Fibroblast of lung (primary cell): ENCODE data around the gene ST6GALNAC3. TPM values are rescaled to one million over a fixed set of nuclear protein-coding genes. Genes with fewer than 3 reads are reported as not detected.
"Not testable (repeated sequence)": the region's sequence is repeated elsewhere in the genome, so short reads cannot be mapped to it uniquely, and the experiment has no call there.

Source experiments
- DNase-seq, 2 donors: peaks; one replicate each; pipeline versions ENCODE4 v3.0.0 to v3.0.0-alpha.2; 2010; ENCODE audit warnings: low read depth in 2 of 2
- H2AFZ ChIP-seq: 2 replicates; pipeline ENCODE4 v1.5.1; 2012; ENCODE audit warnings: low read length, control low read depth, inconsistent platforms
- H3K27ac ChIP-seq: 2 replicates; pipeline ENCODE4 v1.5.1; 2011; ENCODE audit warnings: low read length, control low read depth; ENCODE audit not compliant: insufficient read depth
- H3K27me3 ChIP-seq: 2 replicates; pipeline ENCODE4 v1.5.1; 2011; ENCODE audit warnings: mild to moderate bottlenecking, low read length; ENCODE audit not compliant: control insufficient read depth, insufficient read depth
- H3K36me3 ChIP-seq: 2 replicates; pipeline ENCODE4 v1.5.1; 2011; ENCODE audit warnings: low read length; ENCODE audit not compliant: control insufficient read depth, insufficient read depth
- H3K4me1 ChIP-seq: 2 replicates; pipeline ENCODE4 v1.5.1; 2011; ENCODE audit warnings: low read length; ENCODE audit not compliant: control insufficient read depth, insufficient read depth; ENCODE audit errors: extremely low read depth
- H3K4me2 ChIP-seq: 2 replicates; pipeline ENCODE4 v1.5.1; 2011; ENCODE audit warnings: low read length, control low read depth; ENCODE audit not compliant: insufficient read depth; ENCODE audit errors: extremely low read depth
- H3K4me3 ChIP-seq, 4 experiments: fragments of 200-600 bp in 1 of 4; sonication (generic) in 1 of 4; replicated peaks in 1 of 4; 2 replicates each; pipeline ENCODE4 v1.5.1; 2011 to 2016; ENCODE audit warnings: low read length in 4 of 4, low read depth in 3 of 4, mild to moderate bottlenecking in 3 of 4, control low read depth in 2 of 4, inconsistent platforms in 1 of 4, mixed read lengths in 1 of 4; ENCODE audit not compliant: insufficient read depth in 1 of 4; ENCODE audit errors: control extremely low read depth in 1 of 4
- H3K79me2 ChIP-seq: 2 replicates; pipeline ENCODE4 v1.5.1; 2012; ENCODE audit warnings: mild to moderate bottlenecking, low read length, inconsistent platforms; ENCODE audit not compliant: control insufficient read depth, insufficient read depth
- H3K9ac ChIP-seq: 2 replicates; pipeline ENCODE4 v1.5.1; 2011; ENCODE audit warnings: mild to moderate bottlenecking, low read length, control low read depth; ENCODE audit not compliant: insufficient read depth
- H3K9me3 ChIP-seq: 2 replicates; pipeline ENCODE4 v1.5.1; 2012; ENCODE audit warnings: low read depth, low read length; ENCODE audit not compliant: control insufficient read depth, insufficient read depth
- H4K20me1 ChIP-seq: 2 replicates; pipeline ENCODE4 v1.5.1; 2011; ENCODE audit warnings: low read length; ENCODE audit not compliant: control insufficient read depth, insufficient read depth; ENCODE audit errors: extremely low read depth
- EZH2 ChIP-seq: IDR thresholded peaks from 2 replicates; pipeline ENCODE4 v1.5.1; 2012; ENCODE audit warnings: low read length, control low read depth, mild to moderate bottlenecking; ENCODE audit errors: missing control alignments
- polyA plus RNA-seq, 2 donors: library from polyadenylated mRNA; depleted of rRNA in 1 of 2; stranded (reverse) in 1 of 2; unstranded in 1 of 2; fragments of >200 nt; gene quantifications; 2 replicates each; pipeline ENCODE4 v1.2.1, GENCODE V29; 2011 to 2012; ENCODE audit warnings: missing spikeins in 1 of 2
- total RNA-seq: library from RNA; depleted of rRNA; stranded (reverse); fragments of >200 nt; gene quantifications from 2 replicates; pipeline ENCODE4 v1.2.1, GENCODE V29; 2014
- TF ChIP-seq, protein P1 (sequence below), 2 donors: IDR thresholded peaks in 1 of 2; conservative IDR thresholded peaks in 1 of 2; 1 replicate in 1 of 2; 2 replicates in 1 of 2; pipeline ENCODE4 v1.5.1; 2011 to 2012; ENCODE audit warnings: low read length in 2 of 2, control low read depth in 1 of 2, inconsistent platforms in 1 of 2, low read depth in 1 of 2, mild to moderate bottlenecking in 1 of 2

The ST6GALNAC3 gene
- total and polyA plus RNA-seq, 2 donors (not counting 1 experiment from before 2014, with no cell fraction given): 0.34 to 0.66 TPM

GRCh38 chr1:76115171-76115570 is 40.6 kb downstream of the ST6GALNAC3 start:
- H3K9ac ChIP-seq: no peak overlapping the region
- no peaks in the 10 kb centered on the region for H3K27me3 ChIP-seq
- TF ChIP-seq, protein P1, sequence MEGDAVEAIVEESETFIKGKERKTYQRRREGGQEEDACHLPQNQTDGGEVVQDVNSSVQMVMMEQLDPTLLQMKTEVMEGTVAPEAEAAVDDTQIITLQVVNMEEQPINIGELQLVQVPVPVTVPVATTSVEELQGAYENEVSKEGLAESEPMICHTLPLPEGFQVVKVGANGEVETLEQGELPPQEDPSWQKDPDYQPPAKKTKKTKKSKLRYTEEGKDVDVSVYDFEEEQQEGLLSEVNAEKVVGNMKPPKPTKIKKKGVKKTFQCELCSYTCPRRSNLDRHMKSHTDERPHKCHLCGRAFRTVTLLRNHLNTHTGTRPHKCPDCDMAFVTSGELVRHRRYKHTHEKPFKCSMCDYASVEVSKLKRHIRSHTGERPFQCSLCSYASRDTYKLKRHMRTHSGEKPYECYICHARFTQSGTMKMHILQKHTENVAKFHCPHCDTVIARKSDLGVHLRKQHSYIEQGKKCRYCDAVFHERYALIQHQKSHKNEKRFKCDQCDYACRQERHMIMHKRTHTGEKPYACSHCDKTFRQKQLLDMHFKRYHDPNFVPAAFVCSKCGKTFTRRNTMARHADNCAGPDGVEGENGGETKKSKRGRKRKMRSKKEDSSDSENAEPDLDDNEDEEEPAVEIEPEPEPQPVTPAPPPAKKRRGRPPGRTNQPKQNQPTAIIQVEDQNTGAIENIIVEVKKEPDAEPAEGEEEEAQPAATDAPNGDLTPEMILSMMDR (conservative IDR thresholded peaks at IDR 0.05 in 1 of 2, IDR thresholded peaks at IDR 0.05 in 1 of 2; ENCODE audit: low read depth in 1 of 2, low read length in 2 of 2): no peak
- no peak for TF ChIP-seq EZH2
- no peaks in the 10 kb centered on the region for H4K20me1 ChIP-seq
- no peak overlapping the region for H3K4me3 ChIP-seq
- no peaks in the 10 kb centered on the region for H3K9me3 ChIP-seq
- H3K79me2 ChIP-seq: no peaks in the 10 kb centered on the region
- H3K4me2 ChIP-seq: no peak overlapping the region
- DNase-seq: no peak
- no peaks in the 10 kb centered on the region for H3K36me3 ChIP-seq
- H2AFZ ChIP-seq: no peak overlapping the region
- H3K4me1 ChIP-seq: no peaks in the 10 kb centered on the region
- H3K27ac ChIP-seq: no peak overlapping the region

GRCh38 chr1:76121850-76122249 is 47.3 kb downstream of the ST6GALNAC3 start:
- Histone ChIP-seq H3K4me3 (no peak overlapping the region), H3K79me2 (no peaks in the 10 kb centered on the region), H2AFZ (no peak overlapping the region), H3K27me3 (no peaks in the 10 kb centered on the region), H3K9ac (no peak overlapping the region), H4K20me1 (no peaks in the 10 kb centered on the region), H3K27ac (no peak overlapping the region), H3K4me1 (no peaks in the 10 kb centered on the region), H3K36me3 (no peaks in the 10 kb centered on the region), H3K4me2 (no peak overlapping the region), H3K9me3 (no peaks in the 10 kb centered on the region)
- DNase-seq: no peak
- TF ChIP-seq EZH2: no peak
- TF ChIP-seq, protein P1 (conservative IDR thresholded peaks at IDR 0.05 in 1 of 2, IDR thresholded peaks at IDR 0.05 in 1 of 2; ENCODE audit: low read depth in 1 of 2, low read length in 2 of 2): no peak

- no peaks in the 10 kb centered on the region for H3K9me3 ChIP-seq
- no peak for DNase-seq
- no peak overlapping the region for H3K4me3 ChIP-seq
- H3K9ac ChIP-seq: no peak overlapping the region
- H3K27me3 ChIP-seq: no peaks in the 10 kb centered on the region
- H4K20me1 ChIP-seq: no peaks in the 10 kb centered on the region
- H3K27ac ChIP-seq: no peak overlapping the region
- no peak overlapping the region for H3K4me2 ChIP-seq
- H2AFZ ChIP-seq: no peak overlapping the region
- no peak for TF ChIP-seq EZH2
- TF ChIP-seq, protein P1 (conservative IDR thresholded peaks at IDR 0.05 in 1 of 2, IDR thresholded peaks at IDR 0.05 in 1 of 2; ENCODE audit: low read depth in 1 of 2, low read length in 2 of 2): no peak
- no peaks in the 10 kb centered on the region for H3K4me1 ChIP-seq
- H3K79me2 ChIP-seq: no peaks in the 10 kb centered on the region
- no peaks in the 10 kb centered on the region for H3K36me3 ChIP-seq
Observed at GRCh38 chr1:76122271-76122670, 47.7 kb downstream of the ST6GALNAC3 start.

GRCh38 chr1:76123411-76124064 is 49.0 kb downstream of the ST6GALNAC3 start:
- H3K9ac ChIP-seq, H3K27ac ChIP-seq, H3K36me3 ChIP-seq, H3K4me2 ChIP-seq, H3K27me3 ChIP-seq, H3K4me1 ChIP-seq, H3K9me3 ChIP-seq, H4K20me1 ChIP-seq, H2AFZ ChIP-seq, H3K79me2 ChIP-seq, H3K4me3 ChIP-seq: not testable (repeated sequence)
- DNase-seq: peak in 1 of 2 donors; percentile 21
